G401.6 (cell line): ENCODE measurements around the gene EXOC5.

Experiments used
- FAIRE-seq: peaks from 2 replicates; lab custom pipeline; 2012; peaks lifted over from hg19 to GRCh38; lab: Jason Lieb, UNC

The EXOC5 gene

GRCh38 chr14:57161583-57162234, 107.0 kb downstream of the EXOC5 start:
- peak; percentile 87 for FAIRE-seq

DNA sequence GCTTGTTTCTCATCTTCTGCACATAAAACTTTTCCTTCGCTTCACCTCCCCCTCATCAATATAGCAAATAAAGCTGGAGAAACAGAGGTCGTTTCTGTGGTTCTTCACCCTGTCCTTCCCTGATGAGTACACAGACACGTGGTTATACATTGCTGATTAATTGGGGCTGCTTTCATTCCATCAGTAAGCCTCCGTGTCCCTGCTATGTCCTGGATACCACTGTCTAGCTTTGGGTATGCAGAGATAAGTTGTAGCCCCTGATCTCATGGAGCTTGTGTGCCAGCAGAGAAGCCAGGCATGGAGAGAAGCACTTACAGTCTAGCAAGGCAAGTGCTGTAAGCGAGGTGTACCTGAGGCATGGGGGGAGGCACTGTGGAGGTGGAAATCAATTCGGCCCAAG, 108.4 kb downstream of the EXOC5 start:
- FAIRE-seq: no peak

GRCh38 chr14:57153286-57153685, 115.4 kb downstream of the EXOC5 start:
- no peak for FAIRE-seq
